Adipocyte (in vitro differentiated cells): ENCODE results near the gene PLIN3.
"Not testable (repeated sequence)": the region's sequence is repeated elsewhere in the genome, so short reads cannot be mapped to it uniquely, and the experiment has no call there.

Experiments
- DNase-seq: peaks from one replicate; pipeline ENCODE4 v3.0.0-alpha.2; 2015; ENCODE audit warnings: low read depth
- H3K27me3 ChIP-seq: replicated peaks from 2 replicates; pipeline ENCODE4 v1.7.0; 2013; ENCODE audit warnings: mild to moderate bottlenecking, low read length, moderate library complexity; ENCODE audit not compliant: control insufficient read depth, insufficient read depth
- H3K36me3 ChIP-seq: 2 replicates; pipeline ENCODE4 v1.7.0; 2013; ENCODE audit warnings: low read length, mild to moderate bottlenecking, moderate library complexity; ENCODE audit not compliant: control insufficient read depth, insufficient read depth, severe bottlenecking
- H3K4me1 ChIP-seq: 2 replicates; pipeline ENCODE4 v1.7.0; 2013; ENCODE audit warnings: mild to moderate bottlenecking, low read length, moderate library complexity; ENCODE audit not compliant: control insufficient read depth, insufficient read depth
- H3K4me3 ChIP-seq: 2 replicates; pipeline ENCODE4 v1.7.0; 2013; ENCODE audit warnings: mild to moderate bottlenecking, low read length, moderate library complexity
- H3K9ac ChIP-seq: 2 replicates; pipeline ENCODE4 v1.7.0; 2013; ENCODE audit warnings: mild to moderate bottlenecking, low read length, moderate library complexity
- H3K9me3 ChIP-seq: 2 replicates; pipeline ENCODE4 v1.7.0; 2013; ENCODE audit warnings: mild to moderate bottlenecking, low read length, moderate library complexity; ENCODE audit not compliant: control insufficient read depth

PLIN3 gene

DNA sequence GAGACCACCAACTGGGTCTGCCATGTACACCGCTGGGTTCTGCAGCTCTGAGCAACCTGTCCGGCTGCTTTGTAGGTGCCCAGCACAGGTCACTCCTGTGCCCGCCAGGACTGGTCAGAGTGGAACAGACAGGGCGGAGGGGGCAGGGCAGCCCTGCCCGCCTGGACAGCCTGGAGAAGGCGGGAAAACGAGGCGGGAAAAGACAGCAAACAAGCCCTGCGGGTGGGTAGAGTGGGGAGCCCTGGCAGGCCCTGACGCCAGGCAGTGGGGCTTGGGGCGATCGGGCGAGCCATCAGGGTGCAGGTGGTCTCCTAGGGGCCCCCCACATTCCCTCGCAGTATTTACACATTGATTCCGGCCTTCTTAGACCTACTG is 41.3 kb upstream of the PLIN3 start:
- DNase-seq: no peak
- Histone ChIP-seq H3K9ac (no peak overlapping the region), H3K36me3 (no peaks in the 10 kb centered on the region), H3K4me1 (peaks cover 22% of the 10 kb centered on the region), H3K9me3 (no peaks in the 10 kb centered on the region), H3K4me3 (no peak overlapping the region), H3K27me3 (no peaks in the 10 kb centered on the region)

DNA sequence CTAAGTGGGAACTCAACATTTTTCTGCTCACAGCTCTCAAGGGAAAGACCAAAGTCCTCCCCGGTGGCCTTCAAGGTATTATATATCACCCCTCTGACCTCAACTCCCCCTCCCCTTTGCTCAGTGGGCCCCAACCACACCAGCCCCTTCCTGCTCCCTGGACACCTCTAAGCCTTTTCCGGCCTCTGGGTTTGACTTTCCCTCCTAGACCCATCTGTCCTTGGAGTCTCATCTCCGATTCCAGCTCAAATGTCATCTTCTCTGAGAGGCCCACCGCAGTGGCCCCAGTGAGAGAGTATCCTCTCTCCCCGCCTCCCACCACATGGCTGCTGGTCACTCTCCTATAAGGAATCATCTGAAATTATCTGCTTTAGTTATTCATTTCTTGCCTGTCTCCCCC is 40.9 kb upstream of the PLIN3 start:
- no peak overlapping the region for H3K9ac ChIP-seq
- H3K4me1 ChIP-seq: peaks cover 22% of the 10 kb centered on the region

DNA sequence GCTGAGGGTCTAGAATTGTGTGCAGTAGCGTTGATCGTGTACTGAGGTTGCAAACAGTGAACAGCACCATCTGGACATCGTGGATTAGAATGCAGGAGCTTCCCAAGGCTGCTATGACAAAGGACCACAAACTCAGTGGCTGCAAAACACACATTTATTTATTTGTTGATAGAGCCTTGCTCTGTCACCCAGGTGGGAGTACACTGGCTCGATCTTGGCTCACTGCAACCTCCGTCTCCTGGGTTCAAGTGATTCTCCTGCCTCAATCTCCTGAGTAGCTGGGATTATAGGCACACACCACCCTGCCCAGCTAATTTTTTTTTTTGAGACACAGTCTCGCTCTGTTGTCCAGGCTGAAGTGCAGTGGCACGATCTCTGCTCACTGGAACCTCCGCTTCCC is 39.5 kb upstream of the PLIN3 start:
- no peak for DNase-seq
- Histone ChIP-seq H3K9ac (no peak overlapping the region), H3K36me3 (no peaks in the 10 kb centered on the region), H3K4me1 (peaks cover 14% of the 10 kb centered on the region), H3K4me3 (no peak overlapping the region), H3K27me3 (no peaks in the 10 kb centered on the region), H3K9me3 (no peaks in the 10 kb centered on the region)

More for the DNA sequence above, 40.9 kb upstream of the PLIN3 start:
- DNase-seq: no peak
- Histone ChIP-seq H3K27me3 (no peaks in the 10 kb centered on the region), H3K36me3 (no peaks in the 10 kb centered on the region), H3K9me3 (no peaks in the 10 kb centered on the region), H3K4me3 (no peak overlapping the region)

DNA sequence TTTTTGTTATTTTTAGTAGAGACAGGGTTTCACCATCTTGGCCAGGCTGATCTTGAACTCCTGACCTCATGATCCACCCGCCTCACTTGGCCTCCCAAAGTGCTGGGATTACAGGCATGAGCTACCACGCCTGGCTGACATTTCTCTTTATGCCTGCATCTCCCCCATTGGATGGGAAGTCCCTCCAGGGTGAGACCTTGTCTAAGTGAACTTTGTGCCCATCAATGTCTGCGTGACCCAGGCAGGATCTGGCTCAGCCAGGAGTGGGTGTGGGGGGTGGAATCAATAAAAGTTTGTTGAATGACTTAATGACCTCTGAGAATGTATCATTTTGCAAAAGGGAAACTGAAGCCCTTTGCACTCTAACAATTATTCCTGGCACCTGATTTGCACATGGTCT is 37.0 kb upstream of the PLIN3 start:
- no peak for DNase-seq
- H3K4me3 ChIP-seq: no peak overlapping the region
- no peaks in the 10 kb centered on the region for H3K9me3 ChIP-seq
- no peaks in the 10 kb centered on the region for H3K27me3 ChIP-seq
- no peak overlapping the region for H3K9ac ChIP-seq
- H3K36me3 ChIP-seq: no peaks in the 10 kb centered on the region
- H3K4me1 ChIP-seq: no peaks in the 10 kb centered on the region

DNA sequence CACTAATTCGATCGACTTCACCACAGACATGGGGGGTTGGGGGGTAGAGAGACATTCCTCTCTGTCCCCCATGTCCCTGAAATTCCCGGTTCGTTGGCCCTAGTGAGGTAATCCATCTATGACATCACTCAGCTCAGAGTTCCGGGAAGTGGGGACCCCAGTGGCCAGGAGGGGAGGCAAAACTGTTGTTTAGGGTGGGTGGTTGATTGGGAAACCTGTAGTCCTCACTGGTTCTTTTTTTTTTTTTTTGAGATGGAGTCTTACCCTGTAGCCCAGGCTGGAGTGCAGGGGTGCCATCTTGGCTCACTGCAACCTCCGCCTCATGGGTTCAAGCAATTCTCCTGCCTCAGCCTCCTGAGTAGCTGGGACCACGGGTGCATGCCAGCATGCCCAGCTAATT is 35.3 kb upstream of the PLIN3 start, which contains the start of gene ARRDC5:
Gene ARRDC5, minus strand, starts transcription at position 101 of the 400 bp plus-strand sequence. Its CDS starts 71 bp downstream, at position 30.
- no peak within 1 kb of the TSS for H3K9ac ChIP-seq
- DNase-seq: no peak
- H3K4me1 ChIP-seq: no peaks in the 10 kb centered on the region
- no peaks in the 10 kb centered on the region for H3K9me3 ChIP-seq
- H3K27me3 ChIP-seq: no peaks in the 10 kb centered on the region
- no peak within 1 kb of the TSS for H3K4me3 ChIP-seq
- no peaks in the 10 kb centered on the region for H3K36me3 ChIP-seq

DNA sequence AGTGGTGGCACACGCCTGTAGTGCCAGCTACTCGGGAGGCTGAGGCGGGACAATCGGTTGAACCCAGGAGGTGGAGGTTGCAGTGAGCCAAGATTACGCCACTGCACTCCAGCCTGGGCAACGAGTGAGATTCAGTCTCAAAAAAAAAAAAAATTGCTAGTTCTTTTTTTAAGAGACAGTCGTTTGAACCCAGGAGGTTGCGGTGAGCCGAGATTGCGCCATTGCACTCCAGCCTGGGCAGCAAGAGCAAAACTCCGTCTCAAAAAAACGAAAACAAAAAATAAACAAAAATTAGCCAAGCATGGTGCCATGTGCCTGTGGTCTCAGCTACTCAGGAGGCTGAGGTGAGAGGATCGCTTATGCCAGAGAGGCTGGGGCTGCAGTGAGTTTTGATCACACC is 33.4 kb upstream of the PLIN3 start:
- not testable (repeated sequence) for H3K4me3 ChIP-seq, H3K4me1 ChIP-seq, H3K27me3 ChIP-seq, H3K9ac ChIP-seq, DNase-seq, H3K9me3 ChIP-seq, H3K36me3 ChIP-seq

DNA sequence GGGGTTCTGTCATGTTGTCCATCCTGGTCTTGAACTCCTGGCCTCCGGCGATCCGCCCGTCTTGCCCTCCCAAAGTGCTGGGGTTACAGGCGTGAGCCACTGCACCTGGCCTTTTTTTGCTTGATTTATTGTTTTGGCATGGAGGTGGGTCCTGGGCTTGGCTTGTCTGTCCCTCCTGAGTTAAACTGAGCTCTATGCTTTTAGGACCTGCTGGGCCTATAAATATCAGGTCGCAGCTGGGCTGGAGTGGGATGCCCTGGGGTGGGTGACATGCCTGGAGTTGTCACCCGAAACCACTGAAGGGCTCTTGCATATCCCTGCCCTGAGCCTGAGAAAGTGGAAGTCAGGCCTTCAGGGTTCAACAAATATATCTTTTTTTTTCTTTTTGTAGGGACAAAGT is 29.7 kb upstream of the PLIN3 start:
- no peak overlapping the region for H3K9ac ChIP-seq

DNA sequence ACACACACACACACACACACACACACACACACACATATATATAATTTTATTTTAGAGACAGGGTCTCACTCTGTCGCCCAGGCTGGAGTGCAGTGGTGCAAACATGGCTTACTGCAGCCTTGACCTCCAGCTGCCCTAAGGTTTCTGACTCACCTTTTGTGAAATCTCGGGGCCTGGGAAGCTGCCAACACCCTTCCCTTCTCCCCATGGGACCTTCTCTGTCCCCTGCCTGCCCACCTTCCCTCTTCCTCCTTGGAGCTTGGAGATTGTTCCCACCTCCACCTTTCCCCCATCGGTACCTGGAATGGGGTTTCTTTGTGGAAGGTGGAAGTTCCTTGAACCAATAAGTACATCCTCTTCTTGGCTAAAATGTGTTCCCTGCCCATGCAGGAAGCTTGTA is 28.9 kb upstream of the PLIN3 start:
- no peaks in the 10 kb centered on the region for H3K9me3 ChIP-seq
- H3K9ac ChIP-seq: no peak overlapping the region
- H3K4me3 ChIP-seq: no peak overlapping the region
- H3K36me3 ChIP-seq: no peaks in the 10 kb centered on the region
- DNase-seq: no peak
- H3K4me1 ChIP-seq: no peaks in the 10 kb centered on the region
- no peaks in the 10 kb centered on the region for H3K27me3 ChIP-seq

More for the DNA sequence above, 29.7 kb upstream of the PLIN3 start:
- Histone ChIP-seq H3K27me3 (no peaks in the 10 kb centered on the region), H3K9me3 (no peaks in the 10 kb centered on the region), H3K36me3 (no peaks in the 10 kb centered on the region), H3K4me1 (no peaks in the 10 kb centered on the region), H3K4me3 (no peak overlapping the region)
- no peak for DNase-seq

DNA sequence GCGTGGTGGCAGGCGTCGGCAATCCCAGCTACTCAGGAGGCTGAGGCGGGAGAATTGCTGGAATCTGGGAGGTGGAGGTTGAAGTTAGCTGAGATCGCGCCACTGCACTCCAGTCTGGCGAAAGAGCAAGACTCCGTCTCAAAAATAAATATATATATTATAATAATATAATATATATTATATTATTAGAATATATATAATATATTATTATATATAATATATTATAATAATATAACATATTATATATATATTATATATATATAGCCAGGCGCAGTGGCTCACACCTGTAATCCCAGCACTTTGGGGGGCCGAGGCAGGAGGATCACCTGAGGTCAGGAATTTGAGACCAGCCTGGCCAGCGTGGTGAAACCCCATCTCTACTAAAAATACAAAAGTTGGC is 25.5 kb upstream of the PLIN3 start:
- not testable (repeated sequence) for H3K27me3 ChIP-seq, H3K4me3 ChIP-seq, H3K4me1 ChIP-seq, H3K9ac ChIP-seq, DNase-seq, H3K36me3 ChIP-seq, H3K9me3 ChIP-seq

DNA sequence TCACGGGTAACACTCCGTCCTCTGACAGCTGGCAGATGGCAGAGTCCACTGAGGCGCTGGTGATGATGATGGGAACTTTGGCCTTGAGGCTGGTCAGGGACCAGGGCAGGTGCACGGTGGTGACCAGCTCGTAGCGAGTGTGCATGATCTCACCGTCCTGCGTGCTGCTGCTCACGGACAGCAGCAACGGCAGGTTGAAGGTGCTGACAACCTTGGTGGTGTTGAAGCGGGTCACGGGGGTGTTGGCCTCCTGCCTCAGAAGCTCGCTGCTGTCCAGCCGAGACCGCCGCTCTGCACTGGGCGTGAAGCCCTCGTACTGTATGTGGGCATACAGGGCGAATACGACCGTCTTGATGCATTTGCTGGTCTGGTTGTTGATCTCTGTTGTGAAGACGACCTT is 23.6 kb upstream of the PLIN3 start:
- no peaks in the 10 kb centered on the region for H3K4me1 ChIP-seq

DNA sequence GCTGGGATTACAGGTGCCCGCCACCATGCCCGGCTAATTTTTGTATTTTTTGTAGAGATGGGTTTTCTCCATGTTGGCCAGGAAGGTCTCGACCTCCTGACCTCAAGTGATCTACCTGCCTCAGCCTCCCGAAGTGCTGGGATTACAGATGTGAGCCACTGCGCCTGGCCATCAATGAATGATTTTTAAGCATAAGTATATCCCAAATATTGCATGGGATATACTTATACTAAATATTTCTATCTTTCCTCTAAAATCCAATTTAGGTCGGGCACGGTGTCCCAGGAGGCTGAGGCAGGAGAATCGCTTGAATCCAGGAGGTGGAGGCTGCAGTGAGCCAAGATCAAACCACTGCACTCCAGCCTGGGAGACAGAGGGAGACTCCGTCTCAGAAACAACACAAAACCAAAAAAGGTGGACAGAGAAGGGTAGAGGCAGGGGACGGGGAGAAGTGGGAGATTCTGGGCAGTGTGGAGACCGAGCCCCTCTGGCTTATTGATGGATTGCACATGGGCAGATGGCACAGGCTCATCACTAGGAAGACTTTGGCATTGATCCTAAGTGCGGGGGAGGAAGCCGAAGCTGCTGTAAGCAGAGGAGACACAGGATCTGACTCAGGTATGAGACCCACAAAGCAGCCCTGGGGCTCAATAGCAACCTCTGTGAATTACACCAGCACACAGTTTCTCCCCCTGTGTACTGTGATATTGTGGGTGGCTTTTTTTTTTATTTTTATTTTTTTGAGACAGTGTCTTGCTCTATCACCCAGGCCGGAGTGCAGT is 21.8 kb upstream of the PLIN3 start:
- no peaks in the 10 kb centered on the region for H3K4me1 ChIP-seq

More for the DNA sequence above, 23.6 kb upstream of the PLIN3 start:
- Histone ChIP-seq H3K9me3 (no peaks in the 10 kb centered on the region), H3K27me3 (no peaks in the 10 kb centered on the region), H3K4me3 (no peak overlapping the region), H3K9ac (no peak overlapping the region), H3K36me3 (no peaks in the 10 kb centered on the region)
- no peak for DNase-seq

DNA sequence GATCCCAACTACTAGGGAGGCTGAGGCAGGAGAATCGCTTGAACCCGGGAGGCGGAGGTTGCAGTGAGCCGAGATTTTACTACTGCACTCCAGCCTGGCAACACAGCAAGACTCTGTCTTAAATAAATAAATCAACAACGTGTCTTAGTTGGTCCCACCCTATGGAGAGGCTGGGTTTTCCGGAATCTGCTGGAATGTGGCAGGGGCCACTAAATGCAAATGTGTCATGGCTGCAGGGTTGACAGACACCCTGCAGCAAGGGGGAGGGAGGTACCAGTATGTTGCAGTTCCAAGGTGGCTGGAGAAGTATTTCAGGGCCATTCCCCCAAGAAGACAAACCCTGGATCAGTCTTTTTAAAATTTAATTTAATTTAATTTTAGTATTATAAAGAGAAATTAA is 20.3 kb upstream of the PLIN3 start:
- not testable (repeated sequence) for H3K9me3 ChIP-seq, H3K4me1 ChIP-seq, H3K4me3 ChIP-seq, H3K36me3 ChIP-seq, DNase-seq, H3K9ac ChIP-seq, H3K27me3 ChIP-seq

More for the DNA sequence above, 21.8 kb upstream of the PLIN3 start:
- Histone ChIP-seq H3K9me3 (no peaks in the 10 kb centered on the region), H3K27me3 (no peaks in the 10 kb centered on the region), H3K4me3 (no peak overlapping the region), H3K9ac (no peak overlapping the region), H3K36me3 (no peaks in the 10 kb centered on the region)
- peak; percentile 46 for DNase-seq
